Endothelial cell of umbilical vein (primary cell): Measurements from ENCODE around the gene EVI5. TPM values are rescaled to one million over a fixed set of nuclear protein-coding genes. Genes with fewer than 3 reads are reported as not detected.

ENCODE experiments used
- BruUV-seq: library from RNA; stranded (reverse); fragments of 400-500 nt; replicated peaks from 2 replicates; lab custom pipeline; 2021; lab: Mats Ljungman, UMichigan
- CTCF ChIA-PET: fragments of 300-600, 350-600 bp; sonication (Branson Sonifier 250); formaldehyde crosslinking; loops from one replicate; lab custom pipeline; 2021; ENCODE audit warnings: antibody characterized with exemption, inconsistent platforms; lab: Charles Lee
- POLR2A ChIA-PET: fragments of 300-600, 350-600 bp; sonication (Branson Sonifier 250); formaldehyde crosslinking; loops from one replicate; lab custom pipeline; 2021; ENCODE audit warnings: antibody characterized with exemption, inconsistent platforms; lab: Charles Lee
- DNase-seq: peaks from one replicate; pipeline ENCODE4 v3.0.0-alpha.2; 2011; ENCODE audit warnings: low read depth, low spot score
- FAIRE-seq: peaks from 2 replicates; lab custom pipeline; 2011; peaks lifted over from hg19 to GRCh38; lab: Jason Lieb, UNC
- H2AFZ ChIP-seq: 2 replicates; pipeline ENCODE4 v1.6.0; 2012; ENCODE audit warnings: low read depth, low read length, control low read depth, inconsistent platforms
- H3K27ac ChIP-seq: 2 replicates; pipeline ENCODE4 v1.5.1; 2011; ENCODE audit warnings: low read depth, mild to moderate bottlenecking, control low read depth, low read length, moderate library complexity; ENCODE audit not compliant: insufficient read depth
- H3K27me3 ChIP-seq, 2 experiments: 2 replicates each; pipeline versions ENCODE4 v1.6.0 to v1.6.1; 2011; ENCODE audit warnings: low read length in 2 of 2, mixed read lengths in 1 of 2; ENCODE audit not compliant: control insufficient read depth in 2 of 2, insufficient read depth in 2 of 2
- H3K36me3 ChIP-seq, 2 experiments: 2 replicates in 1 of 2; 3 replicates in 1 of 2; pipeline ENCODE4 v1.5.1; 2011; ENCODE audit warnings: low read length in 2 of 2, mild to moderate bottlenecking in 1 of 2, moderate library complexity in 1 of 2; ENCODE audit not compliant: control insufficient read depth in 2 of 2, insufficient read depth in 2 of 2; ENCODE audit errors: extremely low read depth in 1 of 2
- H3K4me1 ChIP-seq: 3 replicates; pipeline ENCODE4 v1.5.1; 2011; ENCODE audit warnings: mild to moderate bottlenecking, low read length; ENCODE audit not compliant: control insufficient read depth, insufficient read depth; ENCODE audit errors: extremely low read depth
- H3K4me2 ChIP-seq: 2 replicates; pipeline ENCODE4 v1.6.1; 2011; ENCODE audit warnings: low read length, control low read depth, mixed read lengths; ENCODE audit not compliant: insufficient read depth
- H3K4me3 ChIP-seq, 3 experiments: fragments of 200-600 bp in 1 of 3; sonication (generic), shearing (Covaris generic) in 1 of 3; replicated peaks in 1 of 3; 2 replicates each; pipeline ENCODE4 v1.5.1; 2011 to 2016; ENCODE audit warnings: control low read depth in 3 of 3, low read length in 3 of 3, mild to moderate bottlenecking in 2 of 3, inconsistent platforms in 1 of 3, low read depth in 1 of 3, moderate library complexity in 1 of 3; ENCODE audit not compliant: insufficient read depth in 1 of 3
- H3K79me2 ChIP-seq: 2 replicates; pipeline ENCODE4 v1.6.0; 2012; ENCODE audit warnings: low read length, inconsistent platforms; ENCODE audit not compliant: control insufficient read depth, insufficient read depth
- H3K9ac ChIP-seq: replicated peaks from 2 replicates; pipeline ENCODE3; 2011; ENCODE audit warnings: low read length, control low read depth; ENCODE audit not compliant: insufficient read depth; ENCODE audit errors: extremely low read depth
- H3K9me1 ChIP-seq: replicated peaks from 3 replicates; pipeline ENCODE4 v1.6.0; 2011; ENCODE audit warnings: mild to moderate bottlenecking, low read length; ENCODE audit not compliant: control insufficient read depth, insufficient read depth; ENCODE audit errors: extremely low read depth
- H3K9me3 ChIP-seq: replicated peaks from 2 replicates; pipeline ENCODE4 v1.5.1; 2012; ENCODE audit warnings: low read length, inconsistent platforms; ENCODE audit not compliant: control insufficient read depth, insufficient read depth
- H4K20me1 ChIP-seq: replicated peaks from 2 replicates; pipeline ENCODE3; 2011; ENCODE audit warnings: mild to moderate bottlenecking, low read length; ENCODE audit not compliant: control insufficient read depth, insufficient read depth; ENCODE audit errors: extremely low read depth
- CTCF ChIP-seq, 2 donors: IDR thresholded peaks; 1 replicate in 1 of 2; 2 replicates in 1 of 2; pipeline ENCODE4 v1.5.1; 2011; ENCODE audit warnings: low read length in 2 of 2, mild to moderate bottlenecking in 2 of 2, moderate library complexity in 2 of 2, control low read depth in 1 of 2, inconsistent platforms in 1 of 2, low read depth in 1 of 2; ENCODE audit not compliant: insufficient read depth in 1 of 2; ENCODE audit errors: extremely low read depth in 1 of 2
- EZH2 ChIP-seq: IDR thresholded peaks from 2 replicates; pipeline ENCODE4 v1.6.1; 2012; ENCODE audit warnings: borderline replicate concordance, low read depth, mild to moderate bottlenecking, moderate library complexity, low read length, inconsistent platforms; ENCODE audit not compliant: severe bottlenecking
- FOS ChIP-seq: IDR thresholded peaks from 2 replicates; pipeline ENCODE4 v1.6.1; 2011; ENCODE audit warnings: mild to moderate bottlenecking, low read length, moderate library complexity, borderline replicate concordance; ENCODE audit not compliant: insufficient read depth
- GATA2 ChIP-seq: IDR thresholded peaks from 2 replicates; pipeline ENCODE4 v1.7.0; 2011; ENCODE audit warnings: low read depth, mild to moderate bottlenecking, moderate library complexity, mixed read lengths, low read length; ENCODE audit not compliant: insufficient read length, insufficient read depth
- JUN ChIP-seq: IDR thresholded peaks from 2 replicates; pipeline ENCODE4 v1.6.1; 2011; ENCODE audit warnings: borderline replicate concordance, low read depth; ENCODE audit not compliant: insufficient read length, insufficient read depth
- MAX ChIP-seq: IDR thresholded peaks from 2 replicates; pipeline ENCODE4 v1.6.1; 2011; ENCODE audit not compliant: insufficient read depth, insufficient read length
- MYC ChIP-seq: IDR thresholded peaks from one replicate; pipeline ENCODE4 v1.6.1; 2011; ENCODE audit warnings: mild to moderate bottlenecking, low read depth, low read length
- POLR2A ChIP-seq: IDR thresholded peaks from 2 replicates; pipeline ENCODE4 v1.6.1; 2012; ENCODE audit warnings: low read depth, mild to moderate bottlenecking, control low read depth, low read length
- POLR2AphosphoS5 ChIP-seq: IDR thresholded peaks from 2 replicates; pipeline ENCODE4 v1.6.1; 2012; ENCODE audit warnings: low read depth, mild to moderate bottlenecking, control low read depth, low read length, moderate library complexity; ENCODE audit not compliant: insufficient read depth
- dilution Hi-C: fragments of 300-500 bp; cut with MboI; formaldehyde crosslinking; loops from one replicate; pipeline ENCODE4 v1.15.0; 2019; ENCODE audit warnings: low sequenced_read_pairs; ENCODE audit not compliant: extremely low pct_ligation_motif_present
- intact Hi-C: fragments of 100-400 bp; cut with micrococcal nuclease; formaldehyde crosslinking; loops from one replicate; pipeline ENCODE4 v1.10.0; 2022
- polyA plus RNA-seq, 4 experiments: library from polyadenylated mRNA; depleted of rRNA in 3 of 4; stranded (reverse) in 3 of 4; unstranded in 1 of 4; fragments of >200 nt; gene quantifications; 2 replicates each; pipeline versions ENCODE4 v1.2.1 to v1.2.3, GENCODE V29; 2011 to 2012; ENCODE audit warnings: missing spikeins in 1 of 4
- total RNA-seq: library from RNA; stranded (reverse); gene quantifications from 2 replicates; pipeline ENCODE4 v1.2.3, GENCODE V29; 2021

The EVI5 gene
- total and polyA plus RNA-seq, 2 donors (not counting 3 experiments of a cell fraction or from before 2014, with no cell fraction given) = 5.0 to 26.2 TPM

DNA sequence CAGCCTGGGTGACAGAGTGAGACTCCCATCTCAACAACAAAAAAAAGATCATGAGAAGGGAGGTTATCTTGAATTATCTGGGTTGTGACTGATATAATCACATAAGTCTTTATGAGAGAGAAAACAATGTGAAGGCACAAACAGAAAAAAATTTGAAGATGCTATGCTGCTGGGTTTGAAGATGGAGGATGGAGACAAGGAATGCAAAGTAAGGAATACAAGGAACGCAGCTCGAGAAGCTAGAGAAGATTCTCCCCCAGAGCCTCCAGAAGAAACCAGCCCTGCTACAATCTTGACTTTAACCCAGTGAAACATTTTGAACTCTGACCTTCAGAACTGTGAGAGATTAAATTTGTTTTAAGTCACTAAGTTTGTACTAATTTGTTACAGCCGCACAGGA, 15.1 kb downstream of the EVI5 start:
- TF ChIP-seq POLR2A = no peak
- TF ChIP-seq MAX = no peak
- TF ChIP-seq CTCF (IDR thresholded peaks at IDR 0.05; ENCODE audit: extremely low read depth in 1 of 2, insufficient read depth in 1 of 2, low read depth in 1 of 2, low read length in 2 of 2) = no peak
- TF ChIP-seq MYC = no peak
- no peak for TF ChIP-seq EZH2
- TF ChIP-seq JUN = no peak
- TF ChIP-seq FOS = no peak
- TF ChIP-seq POLR2AphosphoS5 = no peak
- TF ChIP-seq GATA2 = no peak
- intact Hi-C loops (no loop called here), dilution Hi-C loops (no loop called here)
- H3K4me1 ChIP-seq = no peaks in the 10 kb centered on the region
- POLR2A ChIA-PET = no interaction called here
- H3K27ac ChIP-seq = no peak overlapping the region
- H3K9me1 ChIP-seq = no peaks in the 10 kb centered on the region
- H3K9me3 ChIP-seq = no peaks in the 10 kb centered on the region
- DNase-seq (no peak), FAIRE-seq (no peak)
- no peaks in the 10 kb centered on the region for H3K27me3 ChIP-seq
- peaks cover 19% of the 10 kb centered on the region for H3K79me2 ChIP-seq
- no peaks in the 10 kb centered on the region for H3K36me3 ChIP-seq
- H2AFZ ChIP-seq = no peak overlapping the region
- no peak overlapping the region for H3K4me2 ChIP-seq
- CTCF ChIA-PET = interaction anchor here (1.2 to 1.5 kb wide), 2 partner anchors 21 to 49 kb away, joined by 3 read pairs; no protein-coding TSS in a partner anchor
- no peak overlapping the region for H3K4me3 ChIP-seq
- no peak overlapping the region for H3K9ac ChIP-seq
- BruUV-seq = no TSS peak
- no peaks in the 10 kb centered on the region for H4K20me1 ChIP-seq
